UCSD-AML1 (cell line): ENCODE results near the gene NCAM1.

Experiments
- DNase-seq: peaks from one replicate; lab custom pipeline; 2025; ENCODE audit not compliant: unreplicated experiment; lab: John Stamatoyannopoulos, UW

Gene NCAM1

GRCh38 chr11:113247966-113248365, 286.7 kb downstream of the NCAM1 start:
- no peak for DNase-seq

GRCh38 chr11:113248702-113249490, 287.7 kb downstream of the NCAM1 start:
- no peak for DNase-seq

DNA sequence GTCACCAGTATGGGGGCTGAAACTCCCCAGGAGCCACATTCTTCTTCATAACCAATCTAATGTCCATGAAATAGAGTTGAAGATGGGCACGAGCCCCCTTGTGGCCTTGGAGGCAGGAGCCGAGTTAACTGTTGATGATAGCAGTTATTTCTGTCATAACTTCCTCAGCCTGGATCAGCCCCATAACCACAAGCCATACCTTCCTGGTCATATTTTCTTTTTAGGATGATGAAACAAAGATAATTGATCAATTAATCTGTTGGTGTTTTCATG, 288.2 kb downstream of the NCAM1 start:
- no peak for DNase-seq

GRCh38 chr11:113249786-113250185, 288.6 kb downstream of the NCAM1 start:
- no peak for DNase-seq

DNA sequence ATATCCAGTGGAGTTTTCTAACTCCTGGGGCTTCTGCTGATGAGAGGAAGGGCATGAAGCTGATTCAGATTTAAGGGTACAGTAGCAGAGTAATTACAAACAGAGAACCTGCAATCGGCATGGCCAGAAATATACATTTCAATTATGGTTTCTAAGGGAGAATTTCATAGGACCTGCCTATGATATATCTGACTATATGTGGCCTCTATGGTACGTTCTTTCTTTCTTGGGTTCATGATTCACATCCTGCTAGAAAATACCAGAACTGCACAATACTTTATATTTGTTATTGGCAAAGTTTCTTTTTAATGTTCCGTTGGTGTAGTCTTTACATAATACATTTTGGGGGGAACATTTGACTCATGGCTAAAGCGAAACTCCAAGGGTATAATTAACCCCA, 290.1 kb downstream of the NCAM1 start:
- DNase-seq, result no peak

DNA sequence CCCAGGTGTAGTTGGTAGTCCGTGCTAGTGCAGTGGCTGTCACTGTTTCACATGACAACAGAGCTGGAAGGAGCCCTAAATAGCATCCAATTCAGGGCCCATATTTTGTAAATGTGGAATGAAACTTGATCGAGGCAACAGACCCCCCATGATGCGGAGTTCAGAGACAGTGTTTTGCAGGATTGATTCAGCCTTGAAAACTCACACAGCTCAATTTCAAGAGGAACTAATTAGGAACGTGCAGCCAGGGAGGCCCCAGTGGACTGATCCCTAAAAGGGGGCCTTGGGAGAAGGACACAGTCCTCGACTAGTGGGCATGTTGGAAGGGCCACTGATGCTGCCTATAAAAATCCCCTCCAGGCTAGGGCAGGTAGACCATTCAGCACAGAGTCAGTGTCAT, 292.2 kb downstream of the NCAM1 start:
- DNase-seq, result no peak

- no peak for DNase-seq
These were observed 293.9 kb downstream of the NCAM1 start for GRCh38 chr11:113255096-113255495.

DNA sequence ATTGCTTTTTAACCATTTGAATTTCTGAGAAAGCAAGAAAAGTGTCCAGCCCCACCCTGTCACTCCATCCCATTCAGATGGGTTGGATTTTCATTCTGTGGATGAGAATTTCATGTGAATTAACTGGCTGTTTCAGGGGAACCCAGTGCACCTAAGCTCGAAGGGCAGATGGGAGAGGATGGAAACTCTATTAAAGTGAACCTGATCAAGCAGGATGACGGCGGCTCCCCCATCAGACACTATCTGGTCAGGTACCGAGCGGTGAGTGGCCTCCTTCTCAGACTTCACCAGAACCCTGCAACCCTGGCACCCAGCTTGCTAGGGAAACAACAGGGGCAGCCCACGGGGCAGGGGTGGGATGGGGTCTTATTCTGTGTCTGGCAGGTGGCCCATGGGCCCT, 294.5 kb downstream of the NCAM1 start:
- DNase-seq, result no peak

GRCh38 chr11:113256431-113257202, 295.4 kb downstream of the NCAM1 start:
- no peak for DNase-seq

DNA sequence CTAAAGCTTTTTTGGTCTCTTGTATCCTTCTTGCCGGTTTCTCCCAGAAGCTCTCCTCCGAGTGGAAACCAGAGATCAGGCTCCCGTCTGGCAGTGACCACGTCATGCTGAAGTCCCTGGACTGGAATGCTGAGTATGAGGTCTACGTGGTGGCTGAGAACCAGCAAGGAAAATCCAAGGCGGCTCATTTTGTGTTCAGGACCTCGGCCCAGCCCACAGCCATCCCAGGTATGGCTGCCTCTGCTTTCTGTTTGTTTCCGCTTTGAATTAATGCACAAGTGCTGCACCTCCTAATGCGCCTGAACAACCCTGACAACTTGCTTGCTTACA, 298.8 kb downstream of the NCAM1 start:
- DNase-seq, result no peak

DNA sequence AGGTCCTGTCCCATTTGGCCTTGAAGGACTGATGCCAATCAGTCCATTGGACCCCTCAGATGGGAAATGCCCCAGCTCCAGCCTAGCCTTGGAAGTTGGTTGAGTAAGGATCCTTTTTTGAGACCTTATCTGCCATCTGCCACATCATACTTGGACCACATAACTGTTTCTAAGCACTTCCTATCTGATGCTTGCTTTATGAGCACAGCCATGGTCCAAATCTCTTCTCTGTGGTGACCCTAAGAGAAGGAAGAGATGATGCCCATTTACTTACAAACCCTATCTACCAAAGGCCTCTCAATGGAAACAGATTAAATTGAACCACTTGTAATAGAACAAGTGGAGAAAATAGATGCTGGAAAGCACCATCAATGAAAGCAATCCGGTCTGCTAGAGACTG, 299.3 kb downstream of the NCAM1 start:
- no peak for DNase-seq

DNA sequence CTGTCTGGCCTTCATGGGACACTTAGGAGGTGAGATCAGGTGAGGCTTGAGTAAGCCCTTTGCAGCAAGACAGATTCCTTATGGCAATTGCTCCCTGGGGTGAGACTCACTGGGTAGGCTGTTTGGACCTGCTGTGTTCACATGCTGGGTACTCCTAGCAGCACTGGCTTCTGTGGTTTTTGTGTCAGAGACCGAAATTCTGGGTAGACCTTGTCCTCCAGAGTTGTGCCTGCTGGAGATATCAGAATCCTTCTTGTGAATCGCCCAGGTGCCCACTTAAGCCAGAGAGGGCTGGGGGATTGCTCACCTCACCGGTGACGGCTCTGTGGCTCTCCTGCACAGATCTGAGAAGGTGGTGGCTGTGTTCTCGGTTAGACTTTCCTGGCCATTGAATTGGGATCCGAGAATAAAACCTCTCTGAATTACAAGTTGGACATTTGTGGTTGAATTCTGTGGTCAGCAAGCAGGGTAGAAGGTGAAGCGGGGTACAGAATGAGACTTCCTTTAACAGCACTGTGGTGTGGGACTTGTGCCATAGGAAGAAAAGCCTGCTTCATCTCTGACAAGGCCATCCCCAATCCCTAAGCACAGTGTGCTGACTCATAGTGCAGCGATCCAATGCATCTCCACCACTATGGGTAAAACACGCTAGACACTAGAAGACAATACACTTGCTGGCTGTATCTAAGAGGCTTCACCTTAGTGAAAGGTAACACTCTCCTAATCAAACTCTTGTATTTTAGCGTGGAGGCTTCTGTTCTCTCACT, 300.7 kb downstream of the NCAM1 start:
- no peak for DNase-seq

- no peak for DNase-seq
These were observed 301.4 kb downstream of the NCAM1 start for GRCh38 chr11:113262594-113262993.

DNA sequence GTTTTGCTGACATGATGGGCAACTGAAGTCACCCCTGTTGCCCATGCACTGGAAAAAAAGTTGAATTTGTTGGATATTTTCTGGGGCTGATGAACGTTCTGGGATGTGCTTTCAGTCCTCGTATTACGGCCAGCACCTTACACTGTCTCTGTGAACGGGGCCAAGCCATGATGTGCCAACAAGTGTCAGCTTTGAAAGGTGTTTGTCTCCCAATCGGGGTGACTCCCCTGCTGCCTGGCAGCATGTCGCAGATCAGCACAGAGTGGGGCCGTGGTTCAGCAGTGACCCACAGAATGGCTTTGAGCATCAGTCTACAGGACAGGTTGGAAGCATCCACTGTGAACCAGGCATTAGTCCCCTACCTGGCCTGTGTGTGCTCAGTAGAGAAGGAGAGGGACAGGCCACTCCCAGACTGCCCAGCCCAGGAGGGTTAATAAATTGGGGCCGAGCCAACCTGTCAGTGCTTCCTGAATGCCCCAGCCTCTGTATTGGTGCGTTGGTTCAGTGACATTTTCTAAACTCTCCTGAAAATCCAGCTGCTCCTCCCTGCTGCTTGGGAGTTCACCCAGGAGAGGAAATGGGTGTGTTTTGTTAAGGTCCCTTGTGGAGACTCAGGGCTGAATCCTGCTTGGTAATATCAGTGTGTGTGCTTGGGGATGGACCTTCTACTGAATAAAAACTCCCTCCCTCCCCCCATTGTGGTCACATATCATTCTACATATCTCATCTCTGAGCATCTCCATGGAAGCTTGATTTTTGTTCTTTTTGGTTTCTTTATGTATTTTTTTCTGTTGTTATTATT, 302.4 kb downstream of the NCAM1 start:
- no peak for DNase-seq

GRCh38 chr11:113265362-113265761, 304.1 kb downstream of the NCAM1 start:
- no peak for DNase-seq

DNA sequence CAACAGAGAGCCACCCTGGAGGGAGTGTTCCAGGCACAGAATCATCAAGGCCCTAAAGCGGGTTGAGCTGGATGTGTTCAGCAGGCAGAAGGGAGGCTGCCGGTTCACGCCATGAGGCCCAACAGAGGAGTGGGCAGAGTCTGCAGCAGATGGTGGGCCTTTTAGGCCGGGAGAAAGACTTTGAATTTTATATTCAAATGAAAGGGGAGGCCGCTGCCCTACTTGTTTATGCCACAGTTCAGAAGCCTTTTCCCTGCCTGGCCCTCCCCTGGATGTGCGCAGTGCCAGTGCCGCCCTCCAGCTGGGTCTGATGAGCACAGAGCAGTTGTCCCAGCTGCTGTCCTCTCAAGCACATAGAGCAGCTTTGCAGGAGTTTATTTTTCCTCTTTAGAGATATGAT, 306.3 kb downstream of the NCAM1 start:
- no peak for DNase-seq

DNA sequence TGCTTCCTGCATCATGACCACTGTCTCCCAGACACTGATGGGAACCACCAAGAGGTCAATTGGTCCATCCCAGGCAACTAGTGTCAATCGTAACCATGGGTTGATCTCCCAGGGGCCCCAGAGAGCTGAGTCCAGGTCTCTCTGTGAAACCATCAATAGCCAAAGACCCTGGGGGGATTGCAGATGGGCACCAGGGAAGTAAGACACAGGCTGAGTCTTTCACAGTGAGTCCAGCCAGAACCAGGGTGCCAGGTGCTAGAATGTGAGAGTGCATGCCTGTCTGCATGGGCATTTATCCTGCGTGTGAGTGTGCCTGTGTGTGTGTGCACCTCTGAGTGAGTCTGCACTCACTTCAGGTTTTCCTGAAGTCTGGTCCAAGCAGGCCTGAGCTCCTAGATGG, 307.9 kb downstream of the NCAM1 start:
- DNase-seq, result no peak

DNA sequence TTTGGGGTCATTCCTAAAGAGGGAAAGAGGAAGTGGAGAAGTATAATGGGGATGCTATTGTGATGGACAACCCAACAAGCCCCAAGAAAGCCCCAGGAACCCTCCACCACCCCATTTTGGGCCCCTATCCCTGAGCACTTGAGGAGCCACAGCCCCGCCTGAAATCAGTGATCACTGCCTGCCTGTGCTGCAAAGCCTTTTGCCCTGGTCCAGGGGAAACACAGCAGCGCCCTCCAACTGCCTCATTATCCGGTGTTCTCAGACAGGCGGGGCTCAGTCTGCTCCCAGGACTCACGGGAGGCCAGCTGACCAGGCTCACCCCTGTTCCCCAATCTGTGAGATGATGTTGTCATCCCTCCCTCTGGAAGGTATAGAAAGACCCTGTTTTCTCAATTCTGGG, 308.4 kb downstream of the NCAM1 start:
- DNase-seq, result no peak

- DNase-seq, result no peak
These were observed 308.9 kb downstream of the NCAM1 start for GRCh38 chr11:113270080-113270479.

DNA sequence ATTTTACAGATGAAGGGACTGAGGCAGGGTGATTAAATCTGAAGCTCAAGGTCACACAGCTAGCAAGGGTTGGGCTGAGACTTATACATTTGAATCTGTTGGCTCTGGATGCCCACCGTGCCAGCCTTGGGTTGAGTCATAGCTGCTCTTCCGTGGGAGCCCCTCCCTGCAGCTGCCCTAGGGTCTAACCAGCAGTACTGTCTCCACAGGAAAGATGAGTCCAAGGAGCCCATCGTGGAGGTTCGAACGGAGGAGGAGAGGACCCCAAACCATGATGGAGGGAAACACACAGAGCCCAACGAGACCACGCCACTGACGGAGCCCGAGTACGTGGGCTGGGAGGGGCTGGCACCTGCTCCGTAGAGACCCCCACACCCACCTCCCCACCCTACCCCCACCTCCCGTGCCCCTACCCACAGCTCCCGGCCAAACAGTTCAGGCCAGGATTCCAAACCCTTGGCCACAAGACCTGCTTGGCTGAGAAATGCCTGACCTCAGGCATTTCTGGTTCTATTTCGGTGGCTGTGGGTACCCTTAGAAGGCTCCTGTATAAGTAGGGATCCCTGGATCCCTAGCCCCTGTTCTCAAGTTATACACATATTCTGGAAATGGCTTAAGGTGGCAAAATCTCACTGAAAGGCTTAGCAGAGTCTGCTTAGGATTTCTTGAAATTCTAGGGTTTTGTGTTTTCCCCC, 310.5 kb downstream of the NCAM1 start:
- no peak for DNase-seq

GRCh38 chr11:113272281-113272680, 311.1 kb downstream of the NCAM1 start:
- DNase-seq, result no peak
